GM15510 (cell line): Measurements from ENCODE around the gene TSHZ3.

Experiments used
- POLR2A ChIP-seq: IDR thresholded peaks from 3 replicates; pipeline ENCODE4 v1.6.1; 2011; ENCODE audit warnings: borderline replicate concordance; ENCODE audit not compliant: insufficient read length; ENCODE audit errors: extremely low read depth

TSHZ3 gene, protein sequence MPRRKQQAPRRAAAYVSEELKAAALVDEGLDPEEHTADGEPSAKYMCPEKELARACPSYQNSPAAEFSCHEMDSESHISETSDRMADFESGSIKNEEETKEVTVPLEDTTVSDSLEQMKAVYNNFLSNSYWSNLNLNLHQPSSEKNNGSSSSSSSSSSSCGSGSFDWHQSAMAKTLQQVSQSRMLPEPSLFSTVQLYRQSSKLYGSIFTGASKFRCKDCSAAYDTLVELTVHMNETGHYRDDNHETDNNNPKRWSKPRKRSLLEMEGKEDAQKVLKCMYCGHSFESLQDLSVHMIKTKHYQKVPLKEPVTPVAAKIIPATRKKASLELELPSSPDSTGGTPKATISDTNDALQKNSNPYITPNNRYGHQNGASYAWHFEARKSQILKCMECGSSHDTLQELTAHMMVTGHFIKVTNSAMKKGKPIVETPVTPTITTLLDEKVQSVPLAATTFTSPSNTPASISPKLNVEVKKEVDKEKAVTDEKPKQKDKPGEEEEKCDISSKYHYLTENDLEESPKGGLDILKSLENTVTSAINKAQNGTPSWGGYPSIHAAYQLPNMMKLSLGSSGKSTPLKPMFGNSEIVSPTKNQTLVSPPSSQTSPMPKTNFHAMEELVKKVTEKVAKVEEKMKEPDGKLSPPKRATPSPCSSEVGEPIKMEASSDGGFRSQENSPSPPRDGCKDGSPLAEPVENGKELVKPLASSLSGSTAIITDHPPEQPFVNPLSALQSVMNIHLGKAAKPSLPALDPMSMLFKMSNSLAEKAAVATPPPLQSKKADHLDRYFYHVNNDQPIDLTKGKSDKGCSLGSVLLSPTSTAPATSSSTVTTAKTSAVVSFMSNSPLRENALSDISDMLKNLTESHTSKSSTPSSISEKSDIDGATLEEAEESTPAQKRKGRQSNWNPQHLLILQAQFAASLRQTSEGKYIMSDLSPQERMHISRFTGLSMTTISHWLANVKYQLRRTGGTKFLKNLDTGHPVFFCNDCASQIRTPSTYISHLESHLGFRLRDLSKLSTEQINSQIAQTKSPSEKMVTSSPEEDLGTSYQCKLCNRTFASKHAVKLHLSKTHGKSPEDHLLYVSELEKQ

DNA sequence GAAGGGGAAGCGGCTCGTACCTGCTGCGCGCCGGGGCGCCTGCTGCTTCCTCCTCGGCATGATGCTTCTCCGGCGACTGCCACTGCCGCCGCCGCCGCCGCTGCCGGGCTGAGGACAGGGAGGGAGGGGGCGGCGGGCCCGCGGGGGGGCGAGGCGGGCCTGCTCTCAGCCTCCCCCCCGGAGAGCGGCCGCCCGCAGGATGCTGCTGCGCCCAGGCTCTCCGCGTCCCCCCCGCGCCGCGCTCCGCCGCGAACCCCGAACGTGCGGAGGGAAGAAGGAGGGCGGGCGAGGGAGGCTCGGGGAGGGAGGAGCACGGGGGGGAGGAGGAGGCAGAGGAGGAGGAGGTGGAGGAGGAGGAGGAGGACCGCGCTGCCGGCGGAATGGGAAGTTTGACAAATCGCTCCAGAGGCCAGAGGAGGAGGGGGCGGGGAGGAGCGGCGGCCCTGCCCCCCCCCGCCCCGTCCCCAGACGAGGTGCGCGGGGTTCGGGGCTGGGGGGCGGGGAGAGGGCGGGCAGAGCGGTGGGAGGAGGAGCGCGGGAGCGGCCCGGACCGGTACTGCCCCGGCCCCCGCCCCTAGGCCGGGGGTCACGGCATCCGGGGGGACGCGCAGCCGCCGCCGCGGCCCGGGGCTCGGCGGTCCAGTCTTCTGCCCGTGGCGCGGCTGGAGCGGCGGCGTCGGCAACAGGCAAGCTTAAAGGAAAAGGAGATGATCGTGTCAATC, at the start of gene TSHZ3:
Gene TSHZ3, minus strand, starts transcription at position 277 of the 722 bp plus-strand sequence. Its CDS starts 217 bp downstream, at position 60.
- no peak for TF ChIP-seq POLR2A

DNA sequence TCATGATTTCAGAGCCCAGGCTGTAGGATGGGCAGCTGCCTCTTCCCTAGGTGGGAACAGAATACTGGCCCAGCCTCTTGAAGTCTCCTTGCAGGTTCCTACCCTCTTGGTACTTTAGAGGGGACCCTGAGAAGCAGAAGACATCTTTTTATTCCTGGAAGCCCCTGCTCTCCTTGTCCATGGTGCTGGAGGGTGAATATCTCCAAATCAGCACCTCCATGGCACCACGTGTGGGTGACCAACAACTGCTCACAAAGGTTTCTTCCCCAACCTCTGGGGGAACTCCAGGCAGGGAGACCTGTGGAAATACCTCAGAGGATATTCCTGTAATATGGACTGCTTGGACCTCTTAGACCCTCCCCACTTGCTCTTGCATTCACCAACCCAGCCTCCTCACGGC, 48.1 kb upstream of the TSHZ3 start:
- no peak for TF ChIP-seq POLR2A

DNA sequence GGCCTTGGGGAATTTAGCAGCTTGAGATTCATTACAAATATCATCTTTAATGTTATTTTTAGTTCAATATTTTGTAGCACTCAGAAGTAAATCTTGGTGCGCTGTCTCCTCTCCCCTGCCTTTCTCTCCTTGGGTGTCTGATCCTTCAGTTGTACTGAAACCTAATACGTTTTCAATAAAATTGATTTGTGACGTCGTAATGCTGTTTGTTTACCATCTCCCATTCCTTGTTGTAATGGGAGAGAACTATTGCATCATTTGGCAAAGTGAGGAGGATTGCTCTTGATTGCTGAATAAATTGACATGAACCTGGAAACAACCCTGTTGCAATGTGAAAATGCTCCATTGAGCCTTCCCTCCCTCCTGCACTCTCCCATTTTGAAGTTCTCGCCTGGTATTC, 43.2 kb upstream of the TSHZ3 start:
- no peak for TF ChIP-seq POLR2A

DNA sequence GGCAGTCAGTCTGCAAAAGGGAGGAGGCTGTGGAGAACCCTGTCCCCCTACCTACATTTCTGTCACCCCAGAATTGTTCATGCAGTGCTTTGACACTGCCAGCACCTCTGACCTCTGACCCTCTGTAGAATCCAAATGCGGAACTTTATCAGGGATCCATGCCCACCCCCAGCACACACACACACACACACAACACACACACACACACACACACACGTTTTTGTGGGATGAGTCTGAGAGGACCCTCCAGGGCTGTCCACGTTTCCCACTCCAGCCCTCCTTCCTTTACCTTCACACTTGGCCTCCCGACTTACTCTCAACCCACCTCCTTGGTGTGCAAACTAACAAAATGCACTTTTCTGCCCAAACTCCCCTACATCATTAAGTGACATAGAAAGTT, 42.3 kb upstream of the TSHZ3 start:
- no peak for TF ChIP-seq POLR2A

DNA sequence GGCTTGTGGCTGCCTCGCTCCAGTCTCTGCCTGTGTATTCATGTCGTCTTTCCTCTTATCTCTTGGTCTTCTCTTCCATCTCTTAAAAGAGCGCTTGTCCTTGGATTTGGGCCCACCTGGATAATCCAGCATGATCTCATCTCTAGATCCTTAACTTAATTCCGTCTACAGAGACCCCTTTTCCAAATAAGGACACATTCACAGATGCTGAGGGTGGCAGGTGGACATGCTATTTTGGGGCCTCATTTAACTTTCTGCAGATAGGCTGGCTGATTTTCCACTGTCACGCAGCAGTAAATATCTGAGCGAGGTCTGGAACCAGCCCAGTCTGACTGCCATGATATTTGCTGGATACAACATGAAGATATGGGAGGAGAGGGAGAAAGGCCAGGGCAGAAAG, 41.5 kb upstream of the TSHZ3 start:
- no peak for TF ChIP-seq POLR2A

DNA sequence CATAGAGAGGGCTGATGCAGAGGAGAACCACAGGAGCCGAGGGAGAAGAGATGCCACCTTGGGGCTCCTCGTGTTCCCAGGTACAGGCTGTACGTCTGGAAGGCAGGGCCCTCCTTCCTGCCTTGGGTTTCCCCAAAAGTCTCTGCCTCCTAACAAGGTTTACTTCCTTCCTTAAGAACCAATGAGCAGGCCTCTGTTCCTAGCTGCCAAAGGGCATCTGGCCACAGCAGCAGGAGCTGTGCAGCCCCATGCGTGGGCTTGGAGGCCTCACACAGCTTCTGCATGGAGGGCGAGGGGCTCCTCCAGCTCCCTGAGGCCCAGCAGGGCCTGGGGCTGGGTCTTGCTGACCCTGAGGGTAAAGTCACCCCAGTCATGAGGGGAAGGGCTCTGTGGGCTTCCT, 40.6 kb upstream of the TSHZ3 start:
- TF ChIP-seq POLR2A: no peak

DNA sequence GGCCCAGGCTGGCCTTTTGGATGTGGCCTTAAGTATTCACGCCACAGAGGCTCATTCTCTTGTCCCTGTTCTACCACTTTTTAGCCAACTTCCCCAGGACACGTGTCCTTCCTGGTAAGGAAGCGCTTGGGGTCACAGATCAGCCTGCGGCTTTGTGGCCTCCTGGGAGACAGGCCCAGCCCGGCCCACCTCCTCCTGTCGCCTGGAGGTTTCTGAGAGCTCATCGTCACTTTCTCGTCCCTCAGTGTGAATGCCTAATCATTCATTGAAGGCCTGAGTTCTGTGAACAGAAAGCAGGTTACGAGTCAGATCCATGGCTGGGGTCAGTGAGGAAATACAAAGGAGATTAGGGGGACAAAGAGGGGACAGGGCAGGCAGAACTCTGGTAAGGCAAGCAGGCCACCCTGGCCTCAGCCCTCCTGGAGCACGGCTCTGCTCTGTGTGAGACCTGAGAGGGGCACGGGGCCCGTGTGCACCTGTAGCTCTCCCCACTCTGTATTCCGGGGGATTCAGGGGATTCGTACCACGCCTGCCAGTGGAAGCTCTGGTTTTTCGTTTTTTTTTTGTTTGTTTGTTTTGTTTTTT, 38.6 kb upstream of the TSHZ3 start:
- TF ChIP-seq POLR2A: no peak

DNA sequence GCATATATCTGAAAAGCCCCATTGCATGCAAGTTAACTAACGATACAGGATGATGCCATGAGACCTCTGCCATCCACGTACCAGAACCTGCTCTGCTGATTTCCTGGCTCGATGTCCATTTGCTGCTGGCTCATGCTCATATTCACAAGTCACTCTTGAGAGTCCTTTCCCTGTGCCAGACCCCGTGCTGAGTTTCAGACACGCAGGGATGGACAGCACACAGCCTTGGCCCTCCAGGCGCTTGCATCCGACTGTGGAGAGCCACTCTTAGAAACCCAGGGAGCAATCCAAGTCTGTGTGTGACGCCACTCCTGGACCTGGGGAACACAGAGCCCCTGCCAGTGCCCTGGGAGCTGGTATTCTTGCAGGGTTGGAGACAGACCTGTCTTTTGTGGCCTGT, 37.6 kb upstream of the TSHZ3 start:
- no peak for TF ChIP-seq POLR2A

DNA sequence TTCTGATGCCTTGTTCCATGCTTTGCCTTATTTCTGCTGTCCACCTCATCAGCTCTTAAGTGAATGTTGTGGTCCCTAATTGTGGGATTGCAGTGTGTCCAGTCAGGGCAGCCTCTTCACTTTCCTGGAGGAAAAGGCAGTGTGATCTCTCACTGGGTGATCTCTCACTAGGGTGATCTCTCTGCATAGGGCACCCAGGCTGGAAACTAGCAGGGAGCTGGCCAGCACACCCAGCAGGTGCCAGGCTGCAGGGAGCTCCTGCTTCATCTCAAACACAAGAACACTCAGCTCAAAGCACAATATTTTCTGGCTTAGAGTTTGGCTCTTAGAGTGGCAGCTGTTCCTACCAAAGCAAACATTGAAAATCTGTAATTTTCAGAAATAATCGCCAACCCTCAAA, 36.5 kb upstream of the TSHZ3 start:
- TF ChIP-seq POLR2A: no peak

DNA sequence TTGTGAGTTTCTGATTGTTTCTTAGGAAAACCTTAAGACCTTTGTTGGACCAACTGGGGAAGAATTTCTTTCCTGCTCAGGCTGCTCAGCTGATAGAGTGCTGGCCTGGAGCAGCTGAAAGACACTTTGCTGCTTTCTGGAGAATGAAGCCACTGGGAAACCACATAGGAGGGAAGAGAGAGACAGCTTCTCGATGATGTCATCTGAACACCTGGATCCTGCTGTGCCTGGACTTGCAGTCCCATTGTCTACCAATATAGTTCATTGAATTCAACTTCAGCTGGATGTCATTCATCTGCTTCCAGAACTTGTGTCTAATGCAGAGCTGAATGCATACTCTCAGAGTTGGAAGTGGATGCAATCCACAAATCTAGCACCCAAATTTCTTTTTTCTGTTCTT, 34.3 kb upstream of the TSHZ3 start:
- no peak for TF ChIP-seq POLR2A

DNA sequence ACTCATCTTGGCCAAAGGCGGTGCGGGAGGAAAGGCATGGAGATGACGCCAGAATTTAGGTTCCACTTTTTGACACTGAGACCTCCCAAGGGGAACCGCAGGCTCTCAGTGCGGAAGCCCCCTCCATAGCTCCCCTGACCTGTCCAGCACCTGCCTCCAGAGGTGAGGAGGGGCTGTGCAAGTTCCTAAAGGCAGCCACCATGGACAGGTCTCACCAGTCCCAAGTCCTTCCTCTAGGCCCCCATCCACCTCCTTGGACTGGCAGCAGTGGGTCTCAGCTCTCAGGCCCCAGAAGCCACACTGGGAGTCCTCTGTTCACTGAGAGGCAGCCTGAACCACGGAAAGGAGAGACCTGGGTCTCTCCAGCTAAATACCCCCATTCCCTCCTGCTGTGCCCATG, 31.6 kb upstream of the TSHZ3 start:
- no peak for TF ChIP-seq POLR2A

DNA sequence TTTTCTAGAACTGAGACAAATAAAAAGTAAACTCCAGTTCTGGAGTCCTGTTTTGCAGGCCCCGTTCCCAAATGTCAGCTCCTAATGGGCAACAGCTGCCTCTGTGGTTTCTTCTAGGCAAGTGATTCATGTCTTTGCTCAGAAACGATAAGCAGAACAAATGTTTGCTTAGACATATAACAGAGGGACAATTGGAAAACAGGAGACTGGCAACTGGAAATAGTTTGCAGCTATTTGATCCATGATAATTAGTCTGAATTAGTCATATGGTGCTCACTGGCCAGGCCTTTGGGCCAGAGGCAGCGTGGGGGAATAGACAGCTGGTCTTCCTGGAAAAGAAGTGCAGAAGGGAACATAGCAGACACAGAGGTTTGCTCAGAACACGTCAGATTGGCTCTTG, 29.2 kb upstream of the TSHZ3 start:
- TF ChIP-seq POLR2A: no peak

DNA sequence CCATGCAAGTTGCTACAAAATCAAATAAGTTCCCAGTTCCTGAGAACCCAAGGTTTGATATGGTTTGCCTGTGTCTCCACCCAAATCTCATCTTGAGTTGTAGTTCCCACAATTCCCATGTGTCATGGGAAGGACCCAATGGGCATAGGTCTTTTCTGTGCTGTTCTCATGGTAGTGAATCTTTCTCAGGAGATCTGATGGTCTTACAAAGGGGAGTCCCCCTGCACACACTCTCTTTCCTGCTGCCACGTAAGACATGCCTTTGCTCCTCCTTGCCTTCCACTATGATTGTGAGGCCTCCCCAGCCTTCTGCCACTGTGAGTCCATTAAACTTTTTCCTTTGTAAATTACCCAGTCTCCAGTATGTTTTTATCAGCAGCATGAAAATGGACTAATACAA, 28.5 kb upstream of the TSHZ3 start:
- TF ChIP-seq POLR2A: no peak

DNA sequence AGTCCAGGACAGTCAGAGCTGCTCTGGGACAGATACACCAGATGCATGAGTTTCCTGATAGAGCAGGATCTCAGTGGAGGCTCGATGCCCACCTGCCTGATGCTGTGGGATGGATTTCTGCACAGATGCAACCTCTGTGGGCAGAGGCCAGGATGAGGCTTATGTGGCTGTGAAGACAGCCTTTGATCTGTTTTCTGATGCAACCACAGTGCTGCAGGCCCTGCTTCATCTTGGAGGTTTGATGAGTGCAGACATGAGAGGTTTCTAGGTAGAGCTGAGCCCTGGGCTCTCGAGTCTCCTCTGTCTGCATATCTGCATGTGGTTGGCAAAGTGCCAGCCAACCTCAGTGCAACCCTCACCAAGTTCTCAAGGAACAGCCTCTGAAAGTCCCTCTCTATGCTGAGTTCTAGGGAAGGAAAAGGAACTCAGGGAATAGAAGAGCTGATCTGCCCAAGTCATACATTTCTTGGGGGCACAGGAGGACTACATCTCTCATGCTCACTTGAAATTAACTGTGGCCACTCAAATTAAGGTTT, 23.1 kb upstream of the TSHZ3 start:
- TF ChIP-seq POLR2A: no peak
